ENCODE results near the gene NCOA1. TPM values are rescaled to one million over a fixed set of nuclear protein-coding genes. Genes with fewer than 3 reads are reported as not detected.

Gene NCOA1
- polyA plus RNA-seq, 1 donor (not counting 4 experiments of a cell fraction or from before 2014, with no cell fraction given) = 5.0 TPM

DNA sequence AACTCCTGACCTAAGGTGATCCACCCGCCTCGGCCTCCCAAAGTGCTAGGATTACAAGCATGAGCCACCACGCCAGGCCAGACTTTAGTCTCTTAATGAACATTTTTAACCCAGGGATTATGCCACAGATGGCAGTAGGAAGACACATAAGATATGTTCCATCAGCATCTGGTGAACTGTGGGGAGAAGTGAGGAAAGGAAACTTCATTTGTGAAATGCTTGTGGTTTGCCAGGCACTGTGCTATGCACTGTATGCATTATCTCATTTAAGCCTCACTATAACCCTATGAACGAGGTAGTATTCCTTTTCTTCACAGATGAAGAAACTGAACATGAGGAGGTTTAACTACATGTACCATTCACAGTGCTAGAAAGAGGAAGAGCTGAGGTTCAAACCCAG lies 272.8 kb downstream of the NCOA1 start:
- no peak overlapping the region for H3K27ac ChIP-seq (ENCODE audit: control insufficient read depth, insufficient read depth, low read length)
- no peak overlapping the region for H2AFZ ChIP-seq (ENCODE audit: control insufficient read depth, low read length)
- H3K79me2 ChIP-seq (ENCODE audit: control insufficient read depth, insufficient read depth, low read length) = no peaks in the 10 kb centered on the region
- dilution Hi-C loops (cut with MboI; ENCODE audit: extremely low pct_ligation_motif_present, low sequenced_read_pairs) = no loop called here
- no peak overlapping the region for H3K4me2 ChIP-seq (ENCODE audit: control insufficient read depth, extremely low read depth, insufficient read depth, low read depth, low read length)
- H3K9ac ChIP-seq (ENCODE audit: control insufficient read depth, extremely low read depth, insufficient read depth, low read length) = no peak overlapping the region
- H3K27me3 ChIP-seq (ENCODE audit: control insufficient read depth, extremely low read depth, insufficient read depth, low read length) = no peaks in the 10 kb centered on the region
- no peak overlapping the region for H3K4me3 ChIP-seq (ENCODE audit: control insufficient read depth in 2 of 3, extremely low read depth in 1 of 3, insufficient read depth in 2 of 3, low read depth in 1 of 3, low read length in 3 of 3)
- DNase-seq (ENCODE audit: low read depth, low spot score) = no peak
- H3K9me1 ChIP-seq (ENCODE audit: control insufficient read depth, extremely low read depth, insufficient read depth, low read length) = no peaks in the 10 kb centered on the region
- no peaks in the 10 kb centered on the region for H4K20me1 ChIP-seq (ENCODE audit: control insufficient read depth, extremely low read depth, insufficient read depth, low read length)
- no peaks in the 10 kb centered on the region for H3K4me1 ChIP-seq (ENCODE audit: control insufficient read depth, extremely low read depth, insufficient read depth, low read length)
- peaks cover 0 to 3% of the 10 kb centered on the region in 2 experiments for H3K36me3 ChIP-seq (ENCODE audit: control insufficient read depth in 2 of 2, extremely low read depth in 1 of 2, insufficient read depth in 2 of 2, low read length in 2 of 2)
- TF ChIP-seq, protein P1, sequence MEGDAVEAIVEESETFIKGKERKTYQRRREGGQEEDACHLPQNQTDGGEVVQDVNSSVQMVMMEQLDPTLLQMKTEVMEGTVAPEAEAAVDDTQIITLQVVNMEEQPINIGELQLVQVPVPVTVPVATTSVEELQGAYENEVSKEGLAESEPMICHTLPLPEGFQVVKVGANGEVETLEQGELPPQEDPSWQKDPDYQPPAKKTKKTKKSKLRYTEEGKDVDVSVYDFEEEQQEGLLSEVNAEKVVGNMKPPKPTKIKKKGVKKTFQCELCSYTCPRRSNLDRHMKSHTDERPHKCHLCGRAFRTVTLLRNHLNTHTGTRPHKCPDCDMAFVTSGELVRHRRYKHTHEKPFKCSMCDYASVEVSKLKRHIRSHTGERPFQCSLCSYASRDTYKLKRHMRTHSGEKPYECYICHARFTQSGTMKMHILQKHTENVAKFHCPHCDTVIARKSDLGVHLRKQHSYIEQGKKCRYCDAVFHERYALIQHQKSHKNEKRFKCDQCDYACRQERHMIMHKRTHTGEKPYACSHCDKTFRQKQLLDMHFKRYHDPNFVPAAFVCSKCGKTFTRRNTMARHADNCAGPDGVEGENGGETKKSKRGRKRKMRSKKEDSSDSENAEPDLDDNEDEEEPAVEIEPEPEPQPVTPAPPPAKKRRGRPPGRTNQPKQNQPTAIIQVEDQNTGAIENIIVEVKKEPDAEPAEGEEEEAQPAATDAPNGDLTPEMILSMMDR (optimal IDR thresholded peaks at IDR 0.05 in 1 of 3, IDR thresholded peaks at IDR 0.05 in 1 of 3, conservative IDR thresholded peaks at IDR 0.05 in 1 of 3; ENCODE audit: extremely low read depth in 1 of 3, insufficient read depth in 2 of 3, low read length in 3 of 3) = no peak
- no peak for TF ChIP-seq EZH2 (IDR thresholded peaks at IDR 0.05; ENCODE audit: low read length)
- H3K9me3 ChIP-seq (ENCODE audit: control insufficient read depth, low read depth, low read length) = no peaks in the 10 kb centered on the region
- FAIRE-seq = no peak

DNA sequence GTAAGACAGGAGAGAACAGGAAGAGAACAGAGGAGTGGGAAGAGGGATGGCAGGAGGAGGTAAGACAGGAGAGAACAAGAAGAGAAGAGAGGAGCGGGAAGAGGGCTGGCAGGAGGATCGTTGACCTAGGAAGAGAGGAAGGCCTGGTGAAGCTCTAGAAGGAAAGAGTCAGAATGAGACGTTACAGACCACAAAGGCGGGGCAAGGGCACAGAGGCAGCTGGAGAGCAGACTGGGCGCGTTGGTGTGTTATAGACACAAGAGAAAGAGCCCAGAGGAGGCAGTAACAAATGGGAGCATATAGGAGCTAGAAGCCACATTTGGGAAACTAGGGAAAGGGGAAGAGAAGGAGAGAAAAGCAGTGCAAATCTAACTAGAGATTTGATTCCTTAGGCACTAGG lies 275.6 kb downstream of the NCOA1 start:
- TF ChIP-seq, protein P1 (optimal IDR thresholded peaks at IDR 0.05 in 1 of 3, IDR thresholded peaks at IDR 0.05 in 1 of 3, conservative IDR thresholded peaks at IDR 0.05 in 1 of 3; ENCODE audit: extremely low read depth in 1 of 3, insufficient read depth in 2 of 3, low read length in 3 of 3) = no peak
- no peak for TF ChIP-seq EZH2 (IDR thresholded peaks at IDR 0.05; ENCODE audit: low read length)
- dilution Hi-C loops (cut with MboI; ENCODE audit: extremely low pct_ligation_motif_present, low sequenced_read_pairs) = no loop called here
- no peak overlapping the region for H3K4me2 ChIP-seq (ENCODE audit: control insufficient read depth, extremely low read depth, insufficient read depth, low read depth, low read length)
- H3K9me3 ChIP-seq (ENCODE audit: control insufficient read depth, low read depth, low read length) = no peaks in the 10 kb centered on the region
- no peaks in the 10 kb centered on the region for H3K79me2 ChIP-seq (ENCODE audit: control insufficient read depth, insufficient read depth, low read length)
- no peak overlapping the region for H2AFZ ChIP-seq (ENCODE audit: control insufficient read depth, low read length)
- H3K27me3 ChIP-seq (ENCODE audit: control insufficient read depth, extremely low read depth, insufficient read depth, low read length) = no peaks in the 10 kb centered on the region
- H3K36me3 ChIP-seq (ENCODE audit: control insufficient read depth in 2 of 2, extremely low read depth in 1 of 2, insufficient read depth in 2 of 2, low read length in 2 of 2) = peaks cover 0 to 3% of the 10 kb centered on the region in 2 experiments
- no peaks in the 10 kb centered on the region for H4K20me1 ChIP-seq (ENCODE audit: control insufficient read depth, extremely low read depth, insufficient read depth, low read length)
- no peaks in the 10 kb centered on the region for H3K4me1 ChIP-seq (ENCODE audit: control insufficient read depth, extremely low read depth, insufficient read depth, low read length)
- no peaks in the 10 kb centered on the region for H3K9me1 ChIP-seq (ENCODE audit: control insufficient read depth, extremely low read depth, insufficient read depth, low read length)
- no peak overlapping the region for H3K9ac ChIP-seq (ENCODE audit: control insufficient read depth, extremely low read depth, insufficient read depth, low read length)
- FAIRE-seq = no peak
- no peak overlapping the region for H3K27ac ChIP-seq (ENCODE audit: control insufficient read depth, insufficient read depth, low read length)
- no peak overlapping the region for H3K4me3 ChIP-seq (ENCODE audit: control insufficient read depth in 2 of 3, extremely low read depth in 1 of 3, insufficient read depth in 2 of 3, low read depth in 1 of 3, low read length in 3 of 3)
- no peak for DNase-seq (ENCODE audit: low read depth, low spot score)

Data from keratinocyte (primary cell).